Measurements from ENCODE around the gene HIVEP3.

- TF ChIP-seq, protein P1, sequence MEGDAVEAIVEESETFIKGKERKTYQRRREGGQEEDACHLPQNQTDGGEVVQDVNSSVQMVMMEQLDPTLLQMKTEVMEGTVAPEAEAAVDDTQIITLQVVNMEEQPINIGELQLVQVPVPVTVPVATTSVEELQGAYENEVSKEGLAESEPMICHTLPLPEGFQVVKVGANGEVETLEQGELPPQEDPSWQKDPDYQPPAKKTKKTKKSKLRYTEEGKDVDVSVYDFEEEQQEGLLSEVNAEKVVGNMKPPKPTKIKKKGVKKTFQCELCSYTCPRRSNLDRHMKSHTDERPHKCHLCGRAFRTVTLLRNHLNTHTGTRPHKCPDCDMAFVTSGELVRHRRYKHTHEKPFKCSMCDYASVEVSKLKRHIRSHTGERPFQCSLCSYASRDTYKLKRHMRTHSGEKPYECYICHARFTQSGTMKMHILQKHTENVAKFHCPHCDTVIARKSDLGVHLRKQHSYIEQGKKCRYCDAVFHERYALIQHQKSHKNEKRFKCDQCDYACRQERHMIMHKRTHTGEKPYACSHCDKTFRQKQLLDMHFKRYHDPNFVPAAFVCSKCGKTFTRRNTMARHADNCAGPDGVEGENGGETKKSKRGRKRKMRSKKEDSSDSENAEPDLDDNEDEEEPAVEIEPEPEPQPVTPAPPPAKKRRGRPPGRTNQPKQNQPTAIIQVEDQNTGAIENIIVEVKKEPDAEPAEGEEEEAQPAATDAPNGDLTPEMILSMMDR (IDR thresholded peaks at IDR 0.05; ENCODE audit: borderline replicate concordance, extremely low read depth, low read length, poor library complexity, severe bottlenecking), result no peak
- TF ChIP-seq EZH2 (IDR thresholded peaks at IDR 0.05; ENCODE audit: borderline replicate concordance, low read depth, low read length, severe bottlenecking), result no peak
These were observed 185.0 kb downstream of the HIVEP3 start for GRCh38 chr1:41733725-41734124.

All from DND-41 (cell line).